Cardiac muscle cell (in vitro differentiated cells and primary cell): ENCODE data around the gene SYNPO2. TPM values are rescaled to one million over a fixed set of nuclear protein-coding genes. Genes with fewer than 3 reads are reported as not detected.

Experiments
- DNase-seq, 2 donors: peaks; one replicate each; pipeline versions ENCODE4 v3.0.0 to v3.0.0-alpha.2; 2010 to 2017; ENCODE audit warnings: low read depth in 1 of 2, low spot score in 1 of 2
- H3K27ac ChIP-seq: fragments of 200-600 bp; sonication (generic); 2 replicates; pipeline ENCODE4 v1.5.1; 2016
- H3K27me3 ChIP-seq: fragments of 200-600 bp; sonication (generic); 2 replicates; pipeline ENCODE4 v1.6.0; 2016; ENCODE audit warnings: control low read depth
- H3K36me3 ChIP-seq: fragments of 200-600 bp; sonication (generic); 2 replicates; pipeline ENCODE4 v1.5.1; 2016; ENCODE audit warnings: control low read depth
- H3K4me1 ChIP-seq: fragments of 200-600 bp; sonication (generic); 2 replicates; pipeline ENCODE4 v1.8.1; 2017; ENCODE audit warnings: low read depth, mild to moderate bottlenecking, mixed run types
- H3K4me3 ChIP-seq: fragments of 200-600 bp; sonication (generic); 2 replicates; pipeline ENCODE4 v1.5.1; 2016; ENCODE audit warnings: mild to moderate bottlenecking
- H3K9me3 ChIP-seq: fragments of 200-600 bp; sonication (generic); 2 replicates; pipeline ENCODE4 v1.5.1; 2017; ENCODE audit warnings: low read depth, mild to moderate bottlenecking, control low read depth
- CTCF ChIP-seq: IDR thresholded peaks from 2 replicates; pipeline ENCODE4 v1.5.1; 2012; ENCODE audit warnings: low read depth, mild to moderate bottlenecking, low read length
- polyA plus RNA-seq: library from polyadenylated mRNA; unstranded; fragments of >200 nt; fragmentation: Nextera tagmentation; extraction: Ambion mirVana; gene quantifications from 2 replicates; pipeline ENCODE4 v1.2.1, GENCODE V29; 2016
- total RNA-seq: library from RNA; depleted of rRNA; stranded (reverse); fragments of >200 nt; gene quantifications from 2 replicates; pipeline ENCODE4 v1.2.3, GENCODE V29; 2016

SYNPO2 gene
- total and polyA plus RNA-seq, 2 experiments from 2014 or later, result 14.7 to 35.6 TPM

- no peak for TF ChIP-seq CTCF
- no peaks in the 10 kb centered on the region for H3K27me3 ChIP-seq
- H3K4me3 ChIP-seq, result no peak overlapping the region
- H3K27ac ChIP-seq, result no peak overlapping the region
- H3K36me3 ChIP-seq, result no peaks in the 10 kb centered on the region
- peaks cover 10% of the 10 kb centered on the region for H3K4me1 ChIP-seq
- no peaks in the 10 kb centered on the region for H3K9me3 ChIP-seq
- peak in 1 of 2 donors; percentile 30 for DNase-seq
These were observed 53.8 kb downstream of the SYNPO2 start for GRCh38 chr4:118942465-118942864.

- Histone ChIP-seq H3K27ac (peak overlapping the region; percentile 48), H3K36me3 (no peaks in the 10 kb centered on the region), H3K27me3 (no peaks in the 10 kb centered on the region), H3K4me1 (peaks cover 19% of the 10 kb centered on the region), H3K9me3 (no peaks in the 10 kb centered on the region), H3K4me3 (no peak overlapping the region)
- DNase-seq, result no peak
- TF ChIP-seq CTCF, result no peak
These were observed 58.4 kb downstream of the SYNPO2 start for GRCh38 chr4:118947095-118947494.

- TF ChIP-seq CTCF, result no peak
- no peak for DNase-seq
- no peaks in the 10 kb centered on the region for H3K36me3 ChIP-seq
- H3K4me1 ChIP-seq, result peaks cover 19% of the 10 kb centered on the region
- no peaks in the 10 kb centered on the region for H3K27me3 ChIP-seq
- no peak overlapping the region for H3K4me3 ChIP-seq
- no peak overlapping the region for H3K27ac ChIP-seq
- H3K9me3 ChIP-seq, result no peaks in the 10 kb centered on the region
These were observed 60.0 kb downstream of the SYNPO2 start for GRCh38 chr4:118948545-118949144.

GRCh38 chr4:118950224-118950623 lies 61.6 kb downstream of the SYNPO2 start:
- Histone ChIP-seq H3K9me3 (no peaks in the 10 kb centered on the region), H3K4me1 (peaks cover 24% of the 10 kb centered on the region), H3K4me3 (no peak overlapping the region), H3K27ac (no peak overlapping the region), H3K36me3 (no peaks in the 10 kb centered on the region), H3K27me3 (no peaks in the 10 kb centered on the region)
- no peak for TF ChIP-seq CTCF
- no peak for DNase-seq

GRCh38 chr4:118950929-118951570 lies 62.4 kb downstream of the SYNPO2 start:
- Histone ChIP-seq H3K27ac (no peak overlapping the region), H3K27me3 (no peaks in the 10 kb centered on the region), H3K4me3 (no peak overlapping the region), H3K36me3 (no peaks in the 10 kb centered on the region), H3K4me1 (peaks cover 24% of the 10 kb centered on the region), H3K9me3 (no peaks in the 10 kb centered on the region)
- no peak for TF ChIP-seq CTCF
- DNase-seq, result no peak
